Measurements from ENCODE around the gene PGLYRP4.
"Not testable (repeated sequence)": the region's sequence is repeated elsewhere in the genome, so short reads cannot be mapped to it uniquely, and the experiment has no call there.

GRCh38 chr1:153347049-153347448 is 1.6 kb downstream of the PGLYRP4 start:
- not testable (repeated sequence) for TF ChIP-seq CTCF (IDR thresholded peaks at IDR 0.05); EZH2 (IDR thresholded peaks at IDR 0.05; ENCODE audit: borderline replicate concordance, insufficient read depth, low read depth, low read length, poor library complexity, severe bottlenecking)

Measured in B cell (primary cell).